Endothelial cell of umbilical vein (primary cell): Measurements from ENCODE around the gene SLCO3A1. TPM values are rescaled to one million over a fixed set of nuclear protein-coding genes. Genes with fewer than 3 reads are reported as not detected.

Experiments
- BruUV-seq: library from RNA; stranded (reverse); fragments of 400-500 nt; replicated peaks from 2 replicates; lab custom pipeline; 2021; lab: Mats Ljungman, UMichigan
- CTCF ChIA-PET: fragments of 300-600, 350-600 bp; sonication (Branson Sonifier 250); formaldehyde crosslinking; loops from one replicate; lab custom pipeline; 2021; ENCODE audit warnings: antibody characterized with exemption, inconsistent platforms; lab: Charles Lee
- POLR2A ChIA-PET: fragments of 300-600, 350-600 bp; sonication (Branson Sonifier 250); formaldehyde crosslinking; loops from one replicate; lab custom pipeline; 2021; ENCODE audit warnings: antibody characterized with exemption, inconsistent platforms; lab: Charles Lee
- DNase-seq: peaks from one replicate; pipeline ENCODE4 v3.0.0-alpha.2; 2011; ENCODE audit warnings: low read depth, low spot score
- FAIRE-seq: peaks from 2 replicates; lab custom pipeline; 2011; peaks lifted over from hg19 to GRCh38; lab: Jason Lieb, UNC
- H2AFZ ChIP-seq: 2 replicates; pipeline ENCODE4 v1.6.0; 2012; ENCODE audit warnings: low read depth, low read length, control low read depth, inconsistent platforms
- H3K27ac ChIP-seq: 2 replicates; pipeline ENCODE4 v1.5.1; 2011; ENCODE audit warnings: low read depth, mild to moderate bottlenecking, control low read depth, low read length, moderate library complexity; ENCODE audit not compliant: insufficient read depth
- H3K27me3 ChIP-seq, 2 experiments: 2 replicates each; pipeline versions ENCODE4 v1.6.0 to v1.6.1; 2011; ENCODE audit warnings: low read length in 2 of 2, mixed read lengths in 1 of 2; ENCODE audit not compliant: control insufficient read depth in 2 of 2, insufficient read depth in 2 of 2
- H3K36me3 ChIP-seq, 2 experiments: 2 replicates in 1 of 2; 3 replicates in 1 of 2; pipeline ENCODE4 v1.5.1; 2011; ENCODE audit warnings: low read length in 2 of 2, mild to moderate bottlenecking in 1 of 2, moderate library complexity in 1 of 2; ENCODE audit not compliant: control insufficient read depth in 2 of 2, insufficient read depth in 2 of 2; ENCODE audit errors: extremely low read depth in 1 of 2
- H3K4me1 ChIP-seq: 3 replicates; pipeline ENCODE4 v1.5.1; 2011; ENCODE audit warnings: mild to moderate bottlenecking, low read length; ENCODE audit not compliant: control insufficient read depth, insufficient read depth; ENCODE audit errors: extremely low read depth
- H3K4me2 ChIP-seq: 2 replicates; pipeline ENCODE4 v1.6.1; 2011; ENCODE audit warnings: low read length, control low read depth, mixed read lengths; ENCODE audit not compliant: insufficient read depth
- H3K4me3 ChIP-seq, 3 experiments: fragments of 200-600 bp in 1 of 3; sonication (generic), shearing (Covaris generic) in 1 of 3; replicated peaks in 1 of 3; 2 replicates each; pipeline ENCODE4 v1.5.1; 2011 to 2016; ENCODE audit warnings: control low read depth in 3 of 3, low read length in 3 of 3, mild to moderate bottlenecking in 2 of 3, inconsistent platforms in 1 of 3, low read depth in 1 of 3, moderate library complexity in 1 of 3; ENCODE audit not compliant: insufficient read depth in 1 of 3
- H3K79me2 ChIP-seq: 2 replicates; pipeline ENCODE4 v1.6.0; 2012; ENCODE audit warnings: low read length, inconsistent platforms; ENCODE audit not compliant: control insufficient read depth, insufficient read depth
- H3K9ac ChIP-seq: replicated peaks from 2 replicates; pipeline ENCODE3; 2011; ENCODE audit warnings: low read length, control low read depth; ENCODE audit not compliant: insufficient read depth; ENCODE audit errors: extremely low read depth
- H3K9me1 ChIP-seq: replicated peaks from 3 replicates; pipeline ENCODE4 v1.6.0; 2011; ENCODE audit warnings: mild to moderate bottlenecking, low read length; ENCODE audit not compliant: control insufficient read depth, insufficient read depth; ENCODE audit errors: extremely low read depth
- H3K9me3 ChIP-seq: replicated peaks from 2 replicates; pipeline ENCODE4 v1.5.1; 2012; ENCODE audit warnings: low read length, inconsistent platforms; ENCODE audit not compliant: control insufficient read depth, insufficient read depth
- H4K20me1 ChIP-seq: replicated peaks from 2 replicates; pipeline ENCODE3; 2011; ENCODE audit warnings: mild to moderate bottlenecking, low read length; ENCODE audit not compliant: control insufficient read depth, insufficient read depth; ENCODE audit errors: extremely low read depth
- CTCF ChIP-seq, 2 donors: IDR thresholded peaks; 1 replicate in 1 of 2; 2 replicates in 1 of 2; pipeline ENCODE4 v1.5.1; 2011; ENCODE audit warnings: low read length in 2 of 2, mild to moderate bottlenecking in 2 of 2, moderate library complexity in 2 of 2, control low read depth in 1 of 2, inconsistent platforms in 1 of 2, low read depth in 1 of 2; ENCODE audit not compliant: insufficient read depth in 1 of 2; ENCODE audit errors: extremely low read depth in 1 of 2
- EZH2 ChIP-seq: IDR thresholded peaks from 2 replicates; pipeline ENCODE4 v1.6.1; 2012; ENCODE audit warnings: borderline replicate concordance, low read depth, mild to moderate bottlenecking, moderate library complexity, low read length, inconsistent platforms; ENCODE audit not compliant: severe bottlenecking
- FOS ChIP-seq: IDR thresholded peaks from 2 replicates; pipeline ENCODE4 v1.6.1; 2011; ENCODE audit warnings: mild to moderate bottlenecking, low read length, moderate library complexity, borderline replicate concordance; ENCODE audit not compliant: insufficient read depth
- GATA2 ChIP-seq: IDR thresholded peaks from 2 replicates; pipeline ENCODE4 v1.7.0; 2011; ENCODE audit warnings: low read depth, mild to moderate bottlenecking, moderate library complexity, mixed read lengths, low read length; ENCODE audit not compliant: insufficient read length, insufficient read depth
- JUN ChIP-seq: IDR thresholded peaks from 2 replicates; pipeline ENCODE4 v1.6.1; 2011; ENCODE audit warnings: borderline replicate concordance, low read depth; ENCODE audit not compliant: insufficient read length, insufficient read depth
- MAX ChIP-seq: IDR thresholded peaks from 2 replicates; pipeline ENCODE4 v1.6.1; 2011; ENCODE audit not compliant: insufficient read depth, insufficient read length
- MYC ChIP-seq: IDR thresholded peaks from one replicate; pipeline ENCODE4 v1.6.1; 2011; ENCODE audit warnings: mild to moderate bottlenecking, low read depth, low read length
- POLR2A ChIP-seq: IDR thresholded peaks from 2 replicates; pipeline ENCODE4 v1.6.1; 2012; ENCODE audit warnings: low read depth, mild to moderate bottlenecking, control low read depth, low read length
- POLR2AphosphoS5 ChIP-seq: IDR thresholded peaks from 2 replicates; pipeline ENCODE4 v1.6.1; 2012; ENCODE audit warnings: low read depth, mild to moderate bottlenecking, control low read depth, low read length, moderate library complexity; ENCODE audit not compliant: insufficient read depth
- dilution Hi-C: fragments of 300-500 bp; cut with MboI; formaldehyde crosslinking; loops from one replicate; pipeline ENCODE4 v1.15.0; 2019; ENCODE audit warnings: low sequenced_read_pairs; ENCODE audit not compliant: extremely low pct_ligation_motif_present
- intact Hi-C: fragments of 100-400 bp; cut with micrococcal nuclease; formaldehyde crosslinking; loops from one replicate; pipeline ENCODE4 v1.10.0; 2022
- polyA plus RNA-seq, 4 experiments: library from polyadenylated mRNA; depleted of rRNA in 3 of 4; stranded (reverse) in 3 of 4; unstranded in 1 of 4; fragments of >200 nt; gene quantifications; 2 replicates each; pipeline versions ENCODE4 v1.2.1 to v1.2.3, GENCODE V29; 2011 to 2012; ENCODE audit warnings: missing spikeins in 1 of 4
- total RNA-seq: library from RNA; stranded (reverse); gene quantifications from 2 replicates; pipeline ENCODE4 v1.2.3, GENCODE V29; 2021

Gene SLCO3A1
- total and polyA plus RNA-seq, 2 donors (not counting 3 experiments of a cell fraction or from before 2014, with no cell fraction given), result 0.88 to 0.92 TPM

- dilution Hi-C loops (no loop called here), intact Hi-C loops (no loop called here)
- POLR2A ChIA-PET, result no interaction called here
- H3K4me1 ChIP-seq, result no peaks in the 10 kb centered on the region
- no peak overlapping the region for H2AFZ ChIP-seq
- H3K9ac ChIP-seq, result no peak overlapping the region
- no peak overlapping the region for H3K27ac ChIP-seq
- no peak overlapping the region for H3K4me2 ChIP-seq
- no peak for TF ChIP-seq FOS
- no peaks in the 10 kb centered on the region for H4K20me1 ChIP-seq
- DNase-seq, result no peak
- H3K4me3 ChIP-seq, result no peak overlapping the region
- no peaks in the 10 kb centered on the region for H3K79me2 ChIP-seq
- H3K9me3 ChIP-seq, result no peaks in the 10 kb centered on the region
- no peaks in the 10 kb centered on the region for H3K36me3 ChIP-seq
- CTCF ChIA-PET, result interaction anchor here (0.9 to 1.9 kb wide), 2 partner anchors 580 to 612 kb away, joined by 3 to 6 read pairs; no protein-coding TSS in a partner anchor
- H3K27me3 ChIP-seq, result no peaks in the 10 kb centered on the region
- no peak for FAIRE-seq
- BruUV-seq, result no TSS peak
- no peaks in the 10 kb centered on the region for H3K9me1 ChIP-seq
Observed at GRCh38 chr15:92102395-92102755, 248.9 kb downstream of the SLCO3A1 start.

- Histone ChIP-seq H3K9me1 (no peaks in the 10 kb centered on the region), H3K4me3 (no peak overlapping the region), H3K79me2 (no peaks in the 10 kb centered on the region), H3K27me3 (no peaks in the 10 kb centered on the region), H4K20me1 (no peaks in the 10 kb centered on the region), H3K4me1 (no peaks in the 10 kb centered on the region), H3K4me2 (no peak overlapping the region), H2AFZ (no peak overlapping the region), H3K9ac (no peak overlapping the region), H3K27ac (no peak overlapping the region), H3K9me3 (no peaks in the 10 kb centered on the region), H3K36me3 (no peaks in the 10 kb centered on the region)
- TF ChIP-seq MYC (no peak), GATA2 (no peak), POLR2A (no peak), EZH2 (no peak), JUN (no peak), MAX (no peak), FOS (no peak), CTCF (IDR thresholded peaks at IDR 0.05; ENCODE audit: extremely low read depth in 1 of 2, insufficient read depth in 1 of 2, low read depth in 1 of 2, low read length in 2 of 2) (no peak), POLR2AphosphoS5 (no peak)
- dilution Hi-C loops, result no loop called here
- FAIRE-seq (no peak), DNase-seq (no peak)
- POLR2A ChIA-PET, result no interaction called here
- CTCF ChIA-PET, result interaction anchor here (1.1 kb wide), 1 partner anchor 611 kb away, joined by 3 read pairs; no protein-coding TSS in a partner anchor
- intact Hi-C loops, result no loop called here
- no TSS peak for BruUV-seq
Observed at GRCh38 chr15:92104072-92104471, 250.6 kb downstream of the SLCO3A1 start.
